Endothelial cell of umbilical vein (primary cell): ENCODE results near the gene TBX4. TPM values are rescaled to one million over a fixed set of nuclear protein-coding genes. Genes with fewer than 3 reads are reported as not detected.
A peak's percentile ranks its signal among the peaks of the same experiment; 100 is the strongest.

ENCODE experiments used
- BruUV-seq: library from RNA; stranded (reverse); fragments of 400-500 nt; replicated peaks from 2 replicates; lab custom pipeline; 2021; lab: Mats Ljungman, UMichigan
- CTCF ChIA-PET: fragments of 300-600, 350-600 bp; sonication (Branson Sonifier 250); formaldehyde crosslinking; loops from one replicate; lab custom pipeline; 2021; ENCODE audit warnings: antibody characterized with exemption, inconsistent platforms; lab: Charles Lee
- POLR2A ChIA-PET: fragments of 300-600, 350-600 bp; sonication (Branson Sonifier 250); formaldehyde crosslinking; loops from one replicate; lab custom pipeline; 2021; ENCODE audit warnings: antibody characterized with exemption, inconsistent platforms; lab: Charles Lee
- DNase-seq: peaks from one replicate; pipeline ENCODE4 v3.0.0-alpha.2; 2011; ENCODE audit warnings: low read depth, low spot score
- FAIRE-seq: peaks from 2 replicates; lab custom pipeline; 2011; peaks lifted over from hg19 to GRCh38; lab: Jason Lieb, UNC
- H2AFZ ChIP-seq: 2 replicates; pipeline ENCODE4 v1.6.0; 2012; ENCODE audit warnings: low read depth, low read length, control low read depth, inconsistent platforms
- H3K27ac ChIP-seq: 2 replicates; pipeline ENCODE4 v1.5.1; 2011; ENCODE audit warnings: low read depth, mild to moderate bottlenecking, control low read depth, low read length, moderate library complexity; ENCODE audit not compliant: insufficient read depth
- H3K27me3 ChIP-seq, 2 experiments: 2 replicates each; pipeline versions ENCODE4 v1.6.0 to v1.6.1; 2011; ENCODE audit warnings: low read length in 2 of 2, mixed read lengths in 1 of 2; ENCODE audit not compliant: control insufficient read depth in 2 of 2, insufficient read depth in 2 of 2
- H3K36me3 ChIP-seq, 2 experiments: 2 replicates in 1 of 2; 3 replicates in 1 of 2; pipeline ENCODE4 v1.5.1; 2011; ENCODE audit warnings: low read length in 2 of 2, mild to moderate bottlenecking in 1 of 2, moderate library complexity in 1 of 2; ENCODE audit not compliant: control insufficient read depth in 2 of 2, insufficient read depth in 2 of 2; ENCODE audit errors: extremely low read depth in 1 of 2
- H3K4me1 ChIP-seq: 3 replicates; pipeline ENCODE4 v1.5.1; 2011; ENCODE audit warnings: mild to moderate bottlenecking, low read length; ENCODE audit not compliant: control insufficient read depth, insufficient read depth; ENCODE audit errors: extremely low read depth
- H3K4me2 ChIP-seq: 2 replicates; pipeline ENCODE4 v1.6.1; 2011; ENCODE audit warnings: low read length, control low read depth, mixed read lengths; ENCODE audit not compliant: insufficient read depth
- H3K4me3 ChIP-seq, 3 experiments: fragments of 200-600 bp in 1 of 3; sonication (generic), shearing (Covaris generic) in 1 of 3; replicated peaks in 1 of 3; 2 replicates each; pipeline ENCODE4 v1.5.1; 2011 to 2016; ENCODE audit warnings: control low read depth in 3 of 3, low read length in 3 of 3, mild to moderate bottlenecking in 2 of 3, inconsistent platforms in 1 of 3, low read depth in 1 of 3, moderate library complexity in 1 of 3; ENCODE audit not compliant: insufficient read depth in 1 of 3
- H3K79me2 ChIP-seq: 2 replicates; pipeline ENCODE4 v1.6.0; 2012; ENCODE audit warnings: low read length, inconsistent platforms; ENCODE audit not compliant: control insufficient read depth, insufficient read depth
- H3K9ac ChIP-seq: replicated peaks from 2 replicates; pipeline ENCODE3; 2011; ENCODE audit warnings: low read length, control low read depth; ENCODE audit not compliant: insufficient read depth; ENCODE audit errors: extremely low read depth
- H3K9me1 ChIP-seq: replicated peaks from 3 replicates; pipeline ENCODE4 v1.6.0; 2011; ENCODE audit warnings: mild to moderate bottlenecking, low read length; ENCODE audit not compliant: control insufficient read depth, insufficient read depth; ENCODE audit errors: extremely low read depth
- H3K9me3 ChIP-seq: replicated peaks from 2 replicates; pipeline ENCODE4 v1.5.1; 2012; ENCODE audit warnings: low read length, inconsistent platforms; ENCODE audit not compliant: control insufficient read depth, insufficient read depth
- H4K20me1 ChIP-seq: replicated peaks from 2 replicates; pipeline ENCODE3; 2011; ENCODE audit warnings: mild to moderate bottlenecking, low read length; ENCODE audit not compliant: control insufficient read depth, insufficient read depth; ENCODE audit errors: extremely low read depth
- CTCF ChIP-seq, 2 donors: IDR thresholded peaks; 1 replicate in 1 of 2; 2 replicates in 1 of 2; pipeline ENCODE4 v1.5.1; 2011; ENCODE audit warnings: low read length in 2 of 2, mild to moderate bottlenecking in 2 of 2, moderate library complexity in 2 of 2, control low read depth in 1 of 2, inconsistent platforms in 1 of 2, low read depth in 1 of 2; ENCODE audit not compliant: insufficient read depth in 1 of 2; ENCODE audit errors: extremely low read depth in 1 of 2
- FOS ChIP-seq: IDR thresholded peaks from 2 replicates; pipeline ENCODE4 v1.6.1; 2011; ENCODE audit warnings: mild to moderate bottlenecking, low read length, moderate library complexity, borderline replicate concordance; ENCODE audit not compliant: insufficient read depth
- JUN ChIP-seq: IDR thresholded peaks from 2 replicates; pipeline ENCODE4 v1.6.1; 2011; ENCODE audit warnings: borderline replicate concordance, low read depth; ENCODE audit not compliant: insufficient read length, insufficient read depth
- MAX ChIP-seq: IDR thresholded peaks from 2 replicates; pipeline ENCODE4 v1.6.1; 2011; ENCODE audit not compliant: insufficient read depth, insufficient read length
- MYC ChIP-seq: IDR thresholded peaks from one replicate; pipeline ENCODE4 v1.6.1; 2011; ENCODE audit warnings: mild to moderate bottlenecking, low read depth, low read length
- POLR2A ChIP-seq: IDR thresholded peaks from 2 replicates; pipeline ENCODE4 v1.6.1; 2012; ENCODE audit warnings: low read depth, mild to moderate bottlenecking, control low read depth, low read length
- POLR2AphosphoS5 ChIP-seq: IDR thresholded peaks from 2 replicates; pipeline ENCODE4 v1.6.1; 2012; ENCODE audit warnings: low read depth, mild to moderate bottlenecking, control low read depth, low read length, moderate library complexity; ENCODE audit not compliant: insufficient read depth
- dilution Hi-C: fragments of 300-500 bp; cut with MboI; formaldehyde crosslinking; loops from one replicate; pipeline ENCODE4 v1.15.0; 2019; ENCODE audit warnings: low sequenced_read_pairs; ENCODE audit not compliant: extremely low pct_ligation_motif_present
- intact Hi-C: fragments of 100-400 bp; cut with micrococcal nuclease; formaldehyde crosslinking; loops from one replicate; pipeline ENCODE4 v1.10.0; 2022
- polyA plus RNA-seq, 4 experiments: library from polyadenylated mRNA; depleted of rRNA in 3 of 4; stranded (reverse) in 3 of 4; unstranded in 1 of 4; fragments of >200 nt; gene quantifications; 2 replicates each; pipeline versions ENCODE4 v1.2.1 to v1.2.3, GENCODE V29; 2011 to 2012; ENCODE audit warnings: missing spikeins in 1 of 4
- total RNA-seq: library from RNA; stranded (reverse); gene quantifications from 2 replicates; pipeline ENCODE4 v1.2.3, GENCODE V29; 2021

TBX4 gene
- total and polyA plus RNA-seq, 2 donors (not counting 3 experiments of a cell fraction or from before 2014, with no cell fraction given) = not detected

- Histone ChIP-seq H3K9me1 (no peaks in the 10 kb centered on the region), H3K9me3 (no peaks in the 10 kb centered on the region), H3K36me3 (no peaks in the 10 kb centered on the region), H3K4me2 (no peak overlapping the region), H3K27ac (no peak overlapping the region), H3K27me3 (peaks cover 11 to 16% of the 10 kb centered on the region in 2 experiments), H3K4me3 (no peak overlapping the region), H4K20me1 (no peaks in the 10 kb centered on the region), H3K4me1 (peaks cover 3% of the 10 kb centered on the region), H3K79me2 (no peaks in the 10 kb centered on the region), H2AFZ (peak overlapping the region; percentile 43), H3K9ac (no peak overlapping the region)
- DNase-seq (peak; percentile 80), FAIRE-seq (peak; percentile 86)
- POLR2A ChIA-PET = no interaction called here
- no TSS peak for BruUV-seq
- intact Hi-C loops = loop anchor here (1.0 kb wide), 1 partner anchor 135 kb away; no protein-coding TSS in a partner anchor
- dilution Hi-C loops = no loop called here
- CTCF ChIA-PET = interaction anchor here (0.6 to 5.3 kb wide), 7 partner anchors 8 to 420 kb away, joined by 3 to 66 read pairs (median 4); no protein-coding TSS in a partner anchor
- no peak for TF ChIP-seq POLR2A
- no peak for TF ChIP-seq MAX
- no peak for TF ChIP-seq POLR2AphosphoS5
- no peak for TF ChIP-seq JUN
- no peak for TF ChIP-seq FOS
- peak; percentile 96 for TF ChIP-seq CTCF (IDR thresholded peaks at IDR 0.05; ENCODE audit: extremely low read depth in 1 of 2, insufficient read depth in 1 of 2, low read depth in 1 of 2, low read length in 2 of 2)
- no peak for TF ChIP-seq MYC
Observed at GRCh38 chr17:61416540-61417363, 35.5 kb upstream of the TBX4 start.
